Activated naive CD4-positive, alpha-beta T cell treated with anti-CD3 and anti-CD28 coated beads, Interleukin-2, amount 50 U/mL, for 72 hours (primary cell): ENCODE results near the gene DGKI. TPM values are rescaled to one million over a fixed set of nuclear protein-coding genes. Genes with fewer than 3 reads are reported as not detected.
A peak's percentile ranks its signal among the peaks of the same experiment; 100 is the strongest.

Source experiments
- ATAC-seq, 2 donors: fragments of 150-1000 bp; cut with Tn5 transposase; 2 replicates each; pipeline ENCODE4 v1.10.0; 2021; ENCODE audit warnings: mild to moderate bottlenecking in 2 of 2, moderate library complexity in 2 of 2
- DNase-seq, 2 donors: peaks; one replicate each; pipeline ENCODE4 v3.0.0; 2021 to 2022; ENCODE audit warnings: low spot score in 2 of 2
- H3K27ac Mint-ChIP-seq, 2 donors: one replicate each; pipeline ENCODE4 v1.8.0; 2022; ENCODE audit warnings: mild to moderate bottlenecking in 2 of 2, mixed read lengths in 2 of 2
- H3K36me3 Mint-ChIP-seq, 2 donors: one replicate each; pipeline ENCODE4 v1.8.0; 2022; ENCODE audit warnings: mixed read lengths in 2 of 2
- H3K9me3 Mint-ChIP-seq, 2 donors: one replicate each; pipeline ENCODE4 v1.8.0; 2022; ENCODE audit warnings: mixed read lengths in 2 of 2
- total RNA-seq, 2 donors: library from RNA; stranded (reverse); gene quantifications; one replicate each; pipeline ENCODE4 v1.2.3, GENCODE V29; 2022

DGKI gene
- total RNA-seq, 2 donors from 2014 or later, result 0.71 to 16.8 TPM

- H3K9me3 Mint-ChIP-seq, result no peaks in the 10 kb centered on the region
- ATAC-seq (no peak), DNase-seq (no peak)
- H3K27ac Mint-ChIP-seq, result no peak overlapping the region
- H3K36me3 Mint-ChIP-seq, result no peaks in the 10 kb centered on the region
Observed at GRCh38 chr7:137696988-137697387, 149.8 kb downstream of the DGKI start.

- Mint-ChIP-seq H3K36me3 (no peaks in the 10 kb centered on the region), H3K9me3 (no peaks in the 10 kb centered on the region), H3K27ac (no peak overlapping the region)
- ATAC-seq (no peak), DNase-seq (no peak)
Observed at GRCh38 chr7:137696376-137696775, 150.4 kb downstream of the DGKI start.

- Mint-ChIP-seq H3K36me3 (no peaks in the 10 kb centered on the region), H3K27ac (no peak overlapping the region), H3K9me3 (no peaks in the 10 kb centered on the region)
- ATAC-seq, result no peak
- DNase-seq, result no peak
Observed at GRCh38 chr7:137695942-137696341, 150.8 kb downstream of the DGKI start.

- no peak for ATAC-seq
- no peaks in the 10 kb centered on the region for H3K36me3 Mint-ChIP-seq
- no peak for DNase-seq
Observed at GRCh38 chr7:137695494-137695893, 151.3 kb downstream of the DGKI start.

GRCh38 chr7:137694405-137694804 is 152.4 kb downstream of the DGKI start:
- Mint-ChIP-seq H3K36me3 (no peaks in the 10 kb centered on the region), H3K9me3 (no peaks in the 10 kb centered on the region), H3K27ac (no peak overlapping the region)
- ATAC-seq (peak in 1 of 2 donors; percentile 65), DNase-seq (no peak)

More at GRCh38 chr7:137695494-137695893, 151.3 kb downstream of the DGKI start:
- no peaks in the 10 kb centered on the region for H3K9me3 Mint-ChIP-seq
- H3K27ac Mint-ChIP-seq, result no peak overlapping the region

GRCh38 chr7:137692399-137692798 is 154.4 kb downstream of the DGKI start:
- no peaks in the 10 kb centered on the region for H3K9me3 Mint-ChIP-seq
- no peak for ATAC-seq
- no peak for DNase-seq
- no peak overlapping the region for H3K27ac Mint-ChIP-seq
- H3K36me3 Mint-ChIP-seq, result no peaks in the 10 kb centered on the region

GRCh38 chr7:137691566-137691965 is 155.2 kb downstream of the DGKI start:
- H3K36me3 Mint-ChIP-seq, result no peaks in the 10 kb centered on the region
- no peak overlapping the region for H3K27ac Mint-ChIP-seq
- DNase-seq (no peak), ATAC-seq (no peak)
- no peaks in the 10 kb centered on the region for H3K9me3 Mint-ChIP-seq

GRCh38 chr7:137690635-137691034 is 156.1 kb downstream of the DGKI start:
- DNase-seq, result no peak
- no peaks in the 10 kb centered on the region for H3K36me3 Mint-ChIP-seq
- H3K9me3 Mint-ChIP-seq, result no peaks in the 10 kb centered on the region
- ATAC-seq, result no peak
- no peak overlapping the region for H3K27ac Mint-ChIP-seq

GRCh38 chr7:137689761-137690160 is 157.0 kb downstream of the DGKI start:
- H3K27ac Mint-ChIP-seq, result no peak overlapping the region
- ATAC-seq (no peak), DNase-seq (no peak)
- H3K9me3 Mint-ChIP-seq, result no peaks in the 10 kb centered on the region
- no peaks in the 10 kb centered on the region for H3K36me3 Mint-ChIP-seq

- ATAC-seq (no peak), DNase-seq (no peak)
- Mint-ChIP-seq H3K9me3 (no peaks in the 10 kb centered on the region), H3K36me3 (no peaks in the 10 kb centered on the region), H3K27ac (no peak overlapping the region)
Observed at GRCh38 chr7:137687556-137688265, 159.1 kb downstream of the DGKI start.

- ATAC-seq, result no peak
- no peaks in the 10 kb centered on the region for H3K36me3 Mint-ChIP-seq
- no peak for DNase-seq
Observed at GRCh38 chr7:137685433-137686164, 161.2 kb downstream of the DGKI start.

GRCh38 chr7:137684776-137685175 is 162.0 kb downstream of the DGKI start:
- Mint-ChIP-seq H3K9me3 (no peaks in the 10 kb centered on the region), H3K27ac (no peak overlapping the region), H3K36me3 (no peaks in the 10 kb centered on the region)
- ATAC-seq (no peak), DNase-seq (no peak)

More at GRCh38 chr7:137685433-137686164, 161.2 kb downstream of the DGKI start:
- Mint-ChIP-seq H3K27ac (no peak overlapping the region), H3K9me3 (no peaks in the 10 kb centered on the region)

- Mint-ChIP-seq H3K27ac (no peak overlapping the region), H3K36me3 (no peaks in the 10 kb centered on the region), H3K9me3 (no peaks in the 10 kb centered on the region)
- no peak for ATAC-seq
- no peak for DNase-seq
Observed at GRCh38 chr7:137684316-137684715, 162.5 kb downstream of the DGKI start.

- Mint-ChIP-seq H3K9me3 (no peaks in the 10 kb centered on the region), H3K36me3 (no peaks in the 10 kb centered on the region), H3K27ac (no peak overlapping the region)
- DNase-seq (no peak), ATAC-seq (no peak)
Observed at GRCh38 chr7:137682596-137682995, 164.2 kb downstream of the DGKI start.

- no peak overlapping the region for H3K27ac Mint-ChIP-seq
- no peaks in the 10 kb centered on the region for H3K9me3 Mint-ChIP-seq
- DNase-seq, result no peak
- H3K36me3 Mint-ChIP-seq, result no peaks in the 10 kb centered on the region
- no peak for ATAC-seq
Observed at GRCh38 chr7:137681657-137682562, 164.9 kb downstream of the DGKI start.

GRCh38 chr7:137674551-137675409 is 172.0 kb downstream of the DGKI start:
- DNase-seq (no peak), ATAC-seq (no peak)
- Mint-ChIP-seq H3K27ac (no peak overlapping the region), H3K9me3 (no peaks in the 10 kb centered on the region), H3K36me3 (no peaks in the 10 kb centered on the region)
